MCF 10A (cell line): ENCODE data around the gene IGF2BP3. TPM values are rescaled to one million over a fixed set of nuclear protein-coding genes. Genes with fewer than 3 reads are reported as not detected.

Source experiments
- BruUV-seq: library from RNA; stranded (reverse); fragments of 400-500 nt; replicated peaks from 2 replicates; lab custom pipeline; 2021; lab: Mats Ljungman, UMichigan
- CTCF ChIA-PET: fragments of 300-600 bp; sonication (Branson Sonifier 250); formaldehyde crosslinking; extraction: SDS; loops from one replicate; lab custom pipeline; 2021; ENCODE audit warnings: antibody characterized with exemption, inconsistent platforms; lab: Yijun Ruan, JAX
- POLR2A ChIA-PET: fragments of 300-600, 350-650 bp; sonication (Branson Sonifier 250); formaldehyde crosslinking; extraction: SDS; loops from one replicate; lab custom pipeline; 2020; ENCODE audit warnings: antibody characterized with exemption, inconsistent platforms; lab: Yijun Ruan, JAX
- DNase-seq: peaks from one replicate; pipeline ENCODE4 v3.0.0-alpha.2; 2018; ENCODE audit not compliant: unreplicated experiment
- H3K27ac Mint-ChIP-seq: one replicate; pipeline ENCODE4 v1.8.0; 2022; ENCODE audit warnings: mild to moderate bottlenecking, low read depth, mixed read lengths; ENCODE audit not compliant: unreplicated experiment
- H3K27me3 Mint-ChIP-seq: one replicate; pipeline ENCODE4 v1.8.0; 2022; ENCODE audit warnings: mixed read lengths; ENCODE audit not compliant: insufficient read depth, unreplicated experiment
- H3K36me3 Mint-ChIP-seq: one replicate; pipeline ENCODE4 v1.8.0; 2022; ENCODE audit warnings: mild to moderate bottlenecking, moderate library complexity, mixed read lengths; ENCODE audit not compliant: insufficient read depth, unreplicated experiment
- H3K4me1 Mint-ChIP-seq: one replicate; pipeline ENCODE4 v1.8.0; 2022; ENCODE audit warnings: mixed read lengths; ENCODE audit not compliant: insufficient read depth, unreplicated experiment
- H3K4me3 Mint-ChIP-seq: one replicate; pipeline ENCODE4 v1.8.0; 2022; ENCODE audit warnings: mild to moderate bottlenecking, moderate library complexity, mixed read lengths; ENCODE audit not compliant: unreplicated experiment
- H3K9me3 Mint-ChIP-seq: one replicate; pipeline ENCODE4 v1.8.0; 2022; ENCODE audit warnings: mixed read lengths; ENCODE audit not compliant: unreplicated experiment
- CTCF ChIP-seq: fragments of 200-600 bp; IDR thresholded peaks from one replicate; pipeline ENCODE4 v1.8.0; 2022; ENCODE audit warnings: antibody characterized with exemption, mild to moderate bottlenecking; ENCODE audit not compliant: unreplicated experiment
- intact Hi-C: fragments of 100-400 bp; cut with micrococcal nuclease; formaldehyde crosslinking; loops from 2 replicates; pipeline ENCODE4 v1.14.1; 2022
- total RNA-seq: library from RNA; stranded (reverse); gene quantifications from 2 replicates; pipeline ENCODE4 v1.2.3, GENCODE V29; 2022

IGF2BP3 gene
- total RNA-seq, 1 experiment from 2014 or later: 29.8 TPM

- TF ChIP-seq CTCF: no peak
- intact Hi-C loops: no loop called here
- ChIA-PET CTCF (interaction anchor here (0.7 kb wide), 1 partner anchor 1897 kb away, joined by 4 read pairs; no protein-coding TSS in a partner anchor), POLR2A (no interaction called here)
- no TSS peak for BruUV-seq
- H3K9me3 Mint-ChIP-seq: no peaks in the 10 kb centered on the region
- no peak overlapping the region for H3K4me3 Mint-ChIP-seq
- H3K27ac Mint-ChIP-seq: no peak overlapping the region
- peaks cover 7% of the 10 kb centered on the region for H3K36me3 Mint-ChIP-seq
- H3K27me3 Mint-ChIP-seq: no peaks in the 10 kb centered on the region
- no peak for DNase-seq
- H3K4me1 Mint-ChIP-seq: peaks cover 8% of the 10 kb centered on the region
Observed at GRCh38 chr7:23369100-23369499, 101.2 kb downstream of the IGF2BP3 start.

- POLR2A ChIA-PET: interaction anchor here (0.8 to 2.5 kb wide), 13 partner anchors 10 to 173 kb away, joined by 3 to 13 read pairs (median 3); partner anchors contain the start of gene MALSU1
- no TSS peak for BruUV-seq
- Mint-ChIP-seq H3K27ac (no peak overlapping the region), H3K9me3 (no peaks in the 10 kb centered on the region), H3K4me1 (peaks cover 14% of the 10 kb centered on the region), H3K36me3 (peaks cover 4% of the 10 kb centered on the region), H3K27me3 (no peaks in the 10 kb centered on the region), H3K4me3 (no peak overlapping the region)
- intact Hi-C loops: no loop called here
- CTCF ChIA-PET: interaction anchor here (0.6 to 2.5 kb wide), 46 partner anchors 9 to 1546 kb away, joined by 3 to 38 read pairs (median 5); no protein-coding TSS in a partner anchor
- DNase-seq: no peak
- no peak for TF ChIP-seq CTCF
Observed at GRCh38 chr7:23358152-23358674, 112.1 kb downstream of the IGF2BP3 start.

- peak; percentile 52 for TF ChIP-seq CTCF
- H3K4me1 Mint-ChIP-seq: peaks cover 14% of the 10 kb centered on the region
- no peaks in the 10 kb centered on the region for H3K9me3 Mint-ChIP-seq
- no TSS peak for BruUV-seq
- intact Hi-C loops: loop anchor here (1.0 kb wide), 5 partner anchors 24 to 188 kb away; no protein-coding TSS in a partner anchor
- DNase-seq: peak; percentile 74
- H3K27me3 Mint-ChIP-seq: no peaks in the 10 kb centered on the region
- H3K4me3 Mint-ChIP-seq: peak overlapping the region; percentile 41
- peak overlapping the region; percentile 35 for H3K27ac Mint-ChIP-seq
- POLR2A ChIA-PET: interaction anchor here (0.8 to 2.5 kb wide), 12 partner anchors 9 to 174 kb away, joined by 3 to 13 read pairs (median 3); partner anchors contain the start of gene MALSU1
- CTCF ChIA-PET: interaction anchor here (0.6 to 2.5 kb wide), 43 partner anchors 8 to 1547 kb away, joined by 3 to 38 read pairs (median 5); no protein-coding TSS in a partner anchor
- H3K36me3 Mint-ChIP-seq: peaks cover 4% of the 10 kb centered on the region
Observed at GRCh38 chr7:23357190-23358093, 112.8 kb downstream of the IGF2BP3 start.

GRCh38 chr7:23356726-23357125 is 113.6 kb downstream of the IGF2BP3 start:
- H3K9me3 Mint-ChIP-seq: no peaks in the 10 kb centered on the region
- ChIA-PET CTCF (interaction anchor here (1.0 to 1.3 kb wide), 2 partner anchors 106 to 188 kb away, joined by 3 to 5 read pairs; no protein-coding TSS in a partner anchor), POLR2A (no interaction called here)
- peaks cover 14% of the 10 kb centered on the region for H3K4me1 Mint-ChIP-seq
- peak; percentile 46 for DNase-seq
- peaks cover 4% of the 10 kb centered on the region for H3K36me3 Mint-ChIP-seq
- no peak for TF ChIP-seq CTCF
- peak overlapping the region; percentile 41 for H3K4me3 Mint-ChIP-seq
- intact Hi-C loops: loop anchor here (1.0 kb wide), 5 partner anchors 23 to 189 kb away; no protein-coding TSS in a partner anchor
- no peaks in the 10 kb centered on the region for H3K27me3 Mint-ChIP-seq
- no TSS peak for BruUV-seq
- peak overlapping the region; percentile 35 for H3K27ac Mint-ChIP-seq
